HepG2 (cell line): Measurements from ENCODE around the gene BATF2. TPM values are rescaled to one million over a fixed set of nuclear protein-coding genes. Genes with fewer than 3 reads are reported as not detected.

ENCODE experiments used
- KLF11 ChIP-seq: IDR thresholded peaks from 2 replicates; pipeline ENCODE4 v1.6.1; 2016; ENCODE audit warnings: missing compliant biosample characterization
- PCBP1 ChIP-seq: fragments of 200-400 bp; formaldehyde crosslinking; IDR thresholded peaks from 2 replicates; pipeline ENCODE4 v1.6.1; 2017; ENCODE audit warnings: mild to moderate bottlenecking, low read depth, low read length, borderline replicate concordance
- SNAI1 ChIP-seq: sonication (generic); formaldehyde crosslinking; IDR thresholded peaks from 2 replicates; pipeline ENCODE4 v1.5.0; 2020; ENCODE audit warnings: mild to moderate bottlenecking, missing genetic modification reagents, borderline replicate concordance
- THAP9 ChIP-seq: sonication (generic); formaldehyde crosslinking; IDR thresholded peaks from 2 replicates; pipeline ENCODE4; 2020; ENCODE audit warnings: missing genetic modification reagents, mild to moderate bottlenecking, borderline replicate concordance
- ZBTB7A ChIP-seq: sonication (generic); formaldehyde crosslinking; IDR thresholded peaks from 2 replicates; pipeline ENCODE4 v1.8.0; 2022; ENCODE audit warnings: mild to moderate bottlenecking, missing genetic modification reagents
- ZHX1 ChIP-seq: sonication (generic); formaldehyde crosslinking; IDR thresholded peaks from 2 replicates; pipeline ENCODE4 v1.8.1; 2022; ENCODE audit warnings: low read depth, mild to moderate bottlenecking, missing genetic modification reagents
- ZNF253 ChIP-seq: sonication (generic); formaldehyde crosslinking; IDR thresholded peaks from 2 replicates; pipeline ENCODE4 v1.8.0; 2022; ENCODE audit warnings: mild to moderate bottlenecking, missing genetic modification reagents, borderline replicate concordance
- ZNF580 ChIP-seq: IDR thresholded peaks from 2 replicates; pipeline ENCODE4 v1.6.1; 2016; ENCODE audit warnings: low read depth, borderline replicate concordance
- ZNF609 ChIP-seq: sonication (generic); formaldehyde crosslinking; IDR thresholded peaks from 2 replicates; pipeline ENCODE4 v1.4.0; 2020; ENCODE audit warnings: mild to moderate bottlenecking, missing genetic modification reagents, borderline replicate concordance
- ZNF747 ChIP-seq: sonication (generic); formaldehyde crosslinking; IDR thresholded peaks from 2 replicates; pipeline ENCODE4 v1.8.1; 2023; ENCODE audit warnings: missing genetic modification reagents, mild to moderate bottlenecking, borderline replicate concordance
- polyA plus RNA-seq, 8 experiments: library from polyadenylated mRNA; depleted of rRNA in 3 of 8; stranded (reverse) in 7 of 8; unstranded in 1 of 8; fragments of >200 nt; fragmentation: Illumina TruSeq in 4 of 8; extraction: Trizol in 4 of 8; gene quantifications; 2 replicates each; pipeline versions ENCODE4 v1.2.1 to v1.2.3, GENCODE V29; 2011 to 2016; ENCODE audit warnings: low read depth in 4 of 8, missing spikeins in 1 of 8, mixed read lengths in 1 of 8; ENCODE audit not compliant: insufficient read depth in 1 of 8
- total RNA-seq, 5 experiments: library from RNA; depleted of rRNA; stranded (reverse); fragments of >200 nt; fragmentation: Illumina TruSeq; extraction: Trizol; gene quantifications; 2 replicates each; pipeline ENCODE4 v1.2.3, GENCODE V29; 2016; ENCODE audit warnings: low read depth in 1 of 5
- TF ChIP-seq, protein P1 (sequence below): sonication (generic); formaldehyde crosslinking; IDR thresholded peaks from 2 replicates; pipeline ENCODE4 v1.5.1; 2020; ENCODE audit warnings: missing genetic modification reagents, mild to moderate bottlenecking, borderline replicate concordance

BATF2 gene
- total and polyA plus RNA-seq, 2 of the 13 experiments (the other 11 are each of a cell fraction or from before 2014, with no cell fraction given): 2.8 to 3.9 TPM

DNA sequence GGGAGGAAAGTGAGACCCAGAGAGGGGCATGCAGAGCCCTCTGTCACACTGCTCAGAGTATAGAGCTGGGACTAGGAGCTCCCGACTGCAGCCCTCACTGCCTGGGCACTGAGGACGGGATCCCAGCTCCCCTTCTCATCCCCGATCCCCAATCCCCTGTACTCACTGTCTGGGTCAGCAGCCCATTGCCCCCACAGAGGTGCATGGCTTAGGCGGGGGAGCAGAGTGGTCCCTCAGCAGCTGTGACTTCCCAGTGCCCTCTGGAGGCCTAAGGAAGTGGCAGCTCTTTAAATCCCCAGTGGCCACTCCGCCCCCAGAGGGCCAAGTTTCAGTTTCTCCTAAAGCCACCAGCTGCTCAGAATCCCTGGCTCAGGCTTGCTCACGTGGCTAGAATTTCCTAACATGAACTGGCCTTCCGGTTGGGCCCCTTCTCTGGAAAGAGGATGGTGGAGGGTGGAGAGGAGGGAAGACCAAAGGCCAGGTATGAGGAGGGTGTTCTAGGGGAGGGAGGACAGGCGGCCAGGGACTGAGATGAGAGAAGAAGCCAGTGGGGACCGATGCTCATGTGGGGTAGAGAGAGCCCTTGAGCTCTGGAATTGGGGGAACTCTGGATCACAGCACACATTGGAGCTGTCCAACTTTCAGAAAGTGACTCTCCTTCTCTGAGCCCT is at the start of gene BATF2 (continued):
- TF ChIP-seq ZNF609: peak; percentile 50; the same call in 1 of the 2 replicates
- 0 out of 2 replicates have a peak, but pooled peaks have one; percentile 22 for TF ChIP-seq ZHX1 (CRISPR knock-in tag)
- TF ChIP-seq ZNF747 (CRISPR knock-in tag): peak; percentile 56; the same call in 1 of the 2 replicates
- no peak for TF ChIP-seq PCBP1
- TF ChIP-seq ZNF580: peak; percentile 32; the same call in 1 of the 2 replicates
- TF ChIP-seq ZBTB7A (CRISPR knock-in tag): peak; percentile 80; the same call in 1 of the 2 replicates
- TF ChIP-seq KLF11: 0 out of 2 replicates have a peak, but pooled peaks have one; percentile 45
- no peak; the same call in 1 of the 2 replicates for TF ChIP-seq SNAI1 (CRISPR knock-in tag)
- peak; percentile 52; the same call in 1 of the 2 replicates for TF ChIP-seq THAP9 (CRISPR knock-in tag)
- no peak for TF ChIP-seq ZNF253
- TF ChIP-seq, protein P1, sequence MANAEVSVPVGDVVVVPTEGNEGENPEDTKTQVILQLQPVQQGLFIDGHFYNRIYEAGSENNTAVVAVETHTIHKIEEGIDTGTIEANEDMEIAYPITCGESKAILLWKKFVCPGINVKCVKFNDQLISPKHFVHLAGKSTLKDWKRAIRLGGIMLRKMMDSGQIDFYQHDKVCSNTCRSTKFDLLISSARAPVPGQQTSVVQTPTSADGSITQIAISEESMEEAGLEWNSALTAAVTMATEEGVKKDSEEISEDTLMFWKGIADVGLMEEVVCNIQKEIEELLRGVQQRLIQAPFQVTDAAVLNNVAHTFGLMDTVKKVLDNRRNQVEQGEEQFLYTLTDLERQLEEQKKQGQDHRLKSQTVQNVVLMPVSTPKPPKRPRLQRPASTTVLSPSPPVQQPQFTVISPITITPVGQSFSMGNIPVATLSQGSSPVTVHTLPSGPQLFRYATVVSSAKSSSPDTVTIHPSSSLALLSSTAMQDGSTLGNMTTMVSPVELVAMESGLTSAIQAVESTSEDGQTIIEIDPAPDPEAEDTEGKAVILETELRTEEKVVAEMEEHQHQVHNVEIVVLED (CRISPR knock-in tag): 0 out of 2 replicates have a peak, but pooled peaks have one; percentile 30
